Measurements from ENCODE around the gene KLHL8.

- TF ChIP-seq POLR2AphosphoS5 (IDR thresholded peaks at IDR 0.05; ENCODE audit: borderline replicate concordance, low read depth, low read length), result no peak
- TF ChIP-seq EZH2 (IDR thresholded peaks at IDR 0.05), result no peak
Observed at GRCh38 chr4:87118826-87119225, 101.6 kb downstream of the KLHL8 start.
